ENCODE data around the gene PTGES3.

PTGES3 gene

DNA sequence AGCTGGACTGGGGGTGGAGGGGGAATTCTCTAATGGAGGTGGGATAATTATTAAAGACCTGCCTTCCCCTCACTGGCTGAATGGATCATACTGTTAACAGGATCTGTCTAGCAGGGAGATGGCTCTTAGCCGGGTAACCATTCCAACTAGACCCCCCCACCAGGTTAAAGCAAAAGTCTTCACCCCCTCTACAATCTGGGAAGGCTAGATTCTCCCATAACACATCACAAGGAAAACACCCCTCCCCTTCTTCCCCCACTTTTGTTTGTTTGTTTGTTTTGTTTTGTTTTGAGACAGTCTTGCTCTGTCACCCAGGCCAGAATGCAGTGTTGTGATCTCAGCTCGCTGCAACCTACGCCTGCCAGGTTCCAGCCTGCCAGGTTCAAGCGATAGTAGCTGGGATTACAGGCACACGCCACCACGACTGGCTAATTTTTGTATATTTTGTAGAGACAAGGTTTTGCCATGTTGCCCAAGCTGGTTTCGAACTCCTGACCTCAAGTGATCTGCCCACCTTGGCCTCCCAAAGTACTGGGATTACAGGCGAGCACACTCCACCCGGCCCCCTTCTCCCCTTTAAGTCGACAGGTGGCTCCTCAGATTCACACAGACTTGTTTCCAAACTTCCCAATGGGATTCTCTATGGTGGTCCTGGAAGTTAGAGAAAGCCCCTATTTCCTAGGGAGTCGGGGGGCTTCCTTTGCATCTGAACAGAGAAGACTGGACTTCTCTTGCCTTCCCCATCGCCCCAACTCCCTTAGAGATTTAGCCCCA is 54.4 kb downstream of the PTGES3 start:
- Histone ChIP-seq H3K9me3 (ENCODE audit: control insufficient read depth in 1 of 2, low read length in 2 of 2) (no peaks in the 10 kb centered on the region), H3K27ac (ENCODE audit: low read length) (peak overlapping the region; percentile 98), H3K36me3 (ENCODE audit: control insufficient read depth in 1 of 2, insufficient read depth in 2 of 2, low read length in 2 of 2) (peaks cover 11 to 24% of the 10 kb centered on the region in 2 donors), H3K27me3 (ENCODE audit: low read depth, low read length) (no peaks in the 10 kb centered on the region), H3K4me3 (ENCODE audit: low read depth in 1 of 2, low read length in 2 of 2) (peak overlapping the region; percentile 80 to 89), H3K4me1 (ENCODE audit: control insufficient read depth in 1 of 2, insufficient read depth in 2 of 2, low read length in 2 of 2) (peaks cover 28 to 55% of the 10 kb centered on the region in 2 donors)

GRCh38 chr12:56632701-56633467 is 55.2 kb downstream of the PTGES3 start:
- Histone ChIP-seq H3K36me3 (ENCODE audit: control insufficient read depth in 1 of 2, insufficient read depth in 2 of 2, low read length in 2 of 2) (peaks cover 4 to 17% of the 10 kb centered on the region in 2 donors), H3K9me3 (ENCODE audit: control insufficient read depth in 1 of 2, low read length in 2 of 2) (no peaks in the 10 kb centered on the region), H3K27ac (ENCODE audit: low read length) (no peak overlapping the region), H3K4me3 (ENCODE audit: low read depth in 1 of 2, low read length in 2 of 2) (peak overlapping the region; percentile 51 to 80), H3K4me1 (ENCODE audit: control insufficient read depth in 1 of 2, insufficient read depth in 2 of 2, low read length in 2 of 2) (peaks cover 28 to 56% of the 10 kb centered on the region in 2 donors), H3K27me3 (ENCODE audit: low read depth, low read length) (no peaks in the 10 kb centered on the region)

DNA sequence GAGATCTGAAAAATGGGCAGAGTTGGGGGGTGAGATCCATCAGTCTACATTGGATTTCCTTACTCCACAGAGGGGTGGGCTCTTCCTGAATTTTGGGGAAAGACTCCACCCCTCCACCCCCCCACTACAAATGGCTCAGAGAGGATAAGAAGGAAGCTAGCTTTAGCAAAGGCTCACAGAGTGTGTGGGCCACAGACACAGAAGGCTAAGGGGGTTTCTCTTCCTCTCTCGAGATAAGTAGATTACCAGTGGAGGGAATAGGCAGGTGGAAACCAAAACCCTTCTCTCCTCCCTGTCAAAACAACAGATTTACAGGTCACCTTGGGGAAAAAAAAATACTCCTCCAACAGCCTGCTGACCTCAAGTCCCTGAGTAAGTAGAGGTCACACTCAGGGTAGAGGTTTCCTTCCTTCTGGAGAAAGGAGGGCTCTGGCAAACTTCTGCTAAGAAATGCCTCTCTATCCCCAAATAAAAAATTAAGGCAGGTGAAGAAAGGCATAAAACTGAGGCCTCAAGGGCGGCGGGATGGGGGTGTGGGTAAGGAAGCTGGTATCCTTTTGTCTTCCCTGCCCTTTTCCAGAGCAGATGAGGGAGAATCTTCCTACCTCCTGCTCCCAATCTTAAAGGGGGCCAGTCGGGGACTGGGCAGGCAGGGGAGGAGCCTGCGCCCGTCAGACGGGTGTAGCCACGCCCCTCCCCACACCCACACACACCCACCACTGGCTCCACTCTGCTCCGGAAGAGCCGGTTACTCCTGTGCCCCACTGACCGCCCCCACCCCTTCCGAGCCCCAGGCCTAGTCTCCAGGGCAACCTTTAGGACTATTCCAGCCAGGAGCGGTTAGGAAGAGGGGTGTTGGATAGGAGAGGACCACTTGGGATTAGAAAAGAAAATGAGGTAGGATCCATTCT is 56.0 kb downstream of the PTGES3 start:
- Histone ChIP-seq H3K9me3 (ENCODE audit: control insufficient read depth in 1 of 2, low read length in 2 of 2) (no peaks in the 10 kb centered on the region), H3K36me3 (ENCODE audit: control insufficient read depth in 1 of 2, insufficient read depth in 2 of 2, low read length in 2 of 2) (peaks cover 0 to 14% of the 10 kb centered on the region in 2 donors), H3K27me3 (ENCODE audit: low read depth, low read length) (no peaks in the 10 kb centered on the region), H3K4me1 (ENCODE audit: control insufficient read depth in 1 of 2, insufficient read depth in 2 of 2, low read length in 2 of 2) (peaks cover 22 to 56% of the 10 kb centered on the region in 2 donors), H3K4me3 (ENCODE audit: low read depth in 1 of 2, low read length in 2 of 2) (peak overlapping the region; percentile 51 to 80), H3K27ac (ENCODE audit: low read length) (peak overlapping the region; percentile 34)

GRCh38 chr12:56630180-56630632 is 57.9 kb downstream of the PTGES3 start, which contains the start of gene BAZ2A:
TSS of gene BAZ2A (minus strand) at chr12:56630326. CDS start at chr12:56617530, 12,796 bp downstream.
- no peaks in the 10 kb centered on the region for H3K27me3 ChIP-seq (ENCODE audit: low read depth, low read length)
- H3K4me3 ChIP-seq (ENCODE audit: low read depth in 1 of 2, low read length in 2 of 2), result peak within 1 kb of the TSS; percentile 94 to 97
- peaks cover 22 to 66% of the 10 kb centered on the region in 2 donors for H3K4me1 ChIP-seq (ENCODE audit: control insufficient read depth in 1 of 2, insufficient read depth in 2 of 2, low read length in 2 of 2)
- peaks cover 9 to 13% of the 10 kb centered on the region in 2 donors for H3K36me3 ChIP-seq (ENCODE audit: control insufficient read depth in 1 of 2, insufficient read depth in 2 of 2, low read length in 2 of 2)
- H3K9me3 ChIP-seq (ENCODE audit: control insufficient read depth in 1 of 2, low read length in 2 of 2), result no peaks in the 10 kb centered on the region
- peak within 1 kb of the TSS; percentile 97 for H3K27ac ChIP-seq (ENCODE audit: low read length)

- Histone ChIP-seq H3K9me3 (ENCODE audit: control insufficient read depth in 1 of 2, low read length in 2 of 2) (no peaks in the 10 kb centered on the region), H3K4me1 (ENCODE audit: control insufficient read depth in 1 of 2, insufficient read depth in 2 of 2, low read length in 2 of 2) (peaks cover 22 to 70% of the 10 kb centered on the region in 2 donors), H3K36me3 (ENCODE audit: control insufficient read depth in 1 of 2, insufficient read depth in 2 of 2, low read length in 2 of 2) (peaks cover 9 to 13% of the 10 kb centered on the region in 2 donors), H3K4me3 (ENCODE audit: low read depth in 1 of 2, low read length in 2 of 2) (peak overlapping the region; percentile 94 to 97), H3K27ac (ENCODE audit: low read length) (peak overlapping the region; percentile 97), H3K27me3 (ENCODE audit: low read depth, low read length) (no peaks in the 10 kb centered on the region)
Measured at GRCh38 chr12:56629459-56630179, 58.5 kb downstream of the PTGES3 start.

DNA sequence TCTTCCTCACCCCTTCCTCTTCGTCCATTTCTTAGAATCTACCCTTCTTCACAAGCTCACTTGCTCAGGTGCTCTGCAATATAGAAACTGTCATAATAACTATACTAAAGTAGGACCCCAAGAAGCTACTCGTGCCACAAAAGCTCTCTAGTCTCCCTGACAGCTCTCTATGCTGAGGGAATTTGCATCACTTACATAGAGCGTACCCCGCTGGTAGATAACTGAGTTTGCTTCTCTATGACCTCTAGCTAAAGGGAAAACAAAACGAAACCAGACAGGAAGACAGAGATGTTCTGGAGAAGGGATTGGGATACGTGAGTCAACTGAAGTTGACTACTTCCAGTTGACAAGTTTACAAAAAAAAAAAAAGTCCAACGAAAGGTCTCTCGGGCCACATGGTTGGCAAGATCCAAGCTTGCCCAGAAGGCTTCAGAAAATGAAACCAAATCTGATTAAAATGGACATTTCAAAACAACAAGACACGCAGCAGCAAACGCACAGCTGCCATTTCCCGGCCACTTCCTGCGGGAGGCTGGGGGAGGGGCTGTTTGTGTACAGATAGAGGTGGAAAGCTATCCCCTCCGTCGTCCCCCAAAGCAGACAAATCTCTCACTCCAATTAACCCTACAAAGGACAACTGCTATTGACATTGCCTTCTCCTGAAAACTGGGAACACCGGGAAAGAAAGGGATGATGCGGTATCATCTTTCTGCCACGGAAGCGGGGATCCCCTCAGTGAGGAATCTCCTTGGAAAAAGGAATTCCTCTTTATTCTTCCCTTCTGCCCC is 59.2 kb downstream of the PTGES3 start:
- Histone ChIP-seq H3K36me3 (ENCODE audit: control insufficient read depth in 1 of 2, insufficient read depth in 2 of 2, low read length in 2 of 2) (peaks cover 9 to 13% of the 10 kb centered on the region in 2 donors), H3K27ac (ENCODE audit: low read length) (peak overlapping the region; percentile 97), H3K9me3 (ENCODE audit: control insufficient read depth in 1 of 2, low read length in 2 of 2) (no peaks in the 10 kb centered on the region), H3K27me3 (ENCODE audit: low read depth, low read length) (no peaks in the 10 kb centered on the region), H3K4me1 (ENCODE audit: control insufficient read depth in 1 of 2, insufficient read depth in 2 of 2, low read length in 2 of 2) (peaks cover 22 to 71% of the 10 kb centered on the region in 2 donors), H3K4me3 (ENCODE audit: low read depth in 1 of 2, low read length in 2 of 2) (peak overlapping the region; percentile 94 to 97)

DNA sequence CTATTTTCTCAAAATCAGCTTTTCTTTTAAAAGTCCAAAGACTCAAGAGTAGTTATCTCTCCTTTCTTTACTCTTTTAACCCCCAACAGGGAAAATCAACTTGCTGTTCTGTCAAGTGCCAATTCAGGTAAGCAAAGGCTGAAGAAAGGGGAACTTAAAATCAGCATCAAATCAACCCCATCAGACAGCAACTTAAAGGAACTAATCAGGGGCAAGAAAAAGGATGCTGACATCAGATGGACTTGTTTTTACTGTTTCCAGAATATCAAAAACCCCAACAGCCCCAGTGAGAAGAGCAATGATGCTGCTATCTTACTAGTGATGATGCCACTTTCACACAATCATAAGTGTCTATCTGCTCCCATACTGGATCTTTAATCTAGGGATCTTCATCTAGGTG is 61.4 kb downstream of the PTGES3 start:
- H3K27ac ChIP-seq (ENCODE audit: low read length), result peak overlapping the region; percentile 25
- H3K27me3 ChIP-seq (ENCODE audit: low read depth, low read length), result no peaks in the 10 kb centered on the region
- H3K4me1 ChIP-seq (ENCODE audit: control insufficient read depth in 1 of 2, insufficient read depth in 2 of 2, low read length in 2 of 2), result peaks cover 4 to 65% of the 10 kb centered on the region in 2 donors
- no peak overlapping the region for H3K4me3 ChIP-seq (ENCODE audit: low read depth in 1 of 2, low read length in 2 of 2)
- no peaks in the 10 kb centered on the region for H3K9me3 ChIP-seq (ENCODE audit: control insufficient read depth in 1 of 2, low read length in 2 of 2)
- H3K36me3 ChIP-seq (ENCODE audit: control insufficient read depth in 1 of 2, insufficient read depth in 2 of 2, low read length in 2 of 2), result peaks cover 9 to 13% of the 10 kb centered on the region in 2 donors

GRCh38 chr12:56622535-56622934 is 65.5 kb downstream of the PTGES3 start:
- H3K9me3 ChIP-seq (ENCODE audit: control insufficient read depth in 1 of 2, low read length in 2 of 2), result no peaks in the 10 kb centered on the region
- H3K4me1 ChIP-seq (ENCODE audit: control insufficient read depth in 1 of 2, insufficient read depth in 2 of 2, low read length in 2 of 2), result peaks cover 0 to 49% of the 10 kb centered on the region in 2 donors
- peaks cover 10 to 19% of the 10 kb centered on the region in 2 donors for H3K36me3 ChIP-seq (ENCODE audit: control insufficient read depth in 1 of 2, insufficient read depth in 2 of 2, low read length in 2 of 2)
- no peaks in the 10 kb centered on the region for H3K27me3 ChIP-seq (ENCODE audit: low read depth, low read length)
- no peak overlapping the region for H3K4me3 ChIP-seq (ENCODE audit: low read depth in 1 of 2, low read length in 2 of 2)
- H3K27ac ChIP-seq (ENCODE audit: low read length), result no peak overlapping the region

GRCh38 chr12:56616925-56617324 is 71.2 kb downstream of the PTGES3 start:
- Histone ChIP-seq H3K36me3 (ENCODE audit: control insufficient read depth in 1 of 2, insufficient read depth in 2 of 2, low read length in 2 of 2) (peaks cover 60 to 61% of the 10 kb centered on the region in 2 donors), H3K4me3 (ENCODE audit: low read depth in 1 of 2, low read length in 2 of 2) (no peak overlapping the region), H3K9me3 (ENCODE audit: control insufficient read depth in 1 of 2, low read length in 2 of 2) (no peaks in the 10 kb centered on the region), H3K4me1 (ENCODE audit: control insufficient read depth in 1 of 2, insufficient read depth in 2 of 2, low read length in 2 of 2) (peaks cover 0 to 8% of the 10 kb centered on the region in 2 donors), H3K27me3 (ENCODE audit: low read depth, low read length) (no peaks in the 10 kb centered on the region), H3K27ac (ENCODE audit: low read length) (no peak overlapping the region)

- H3K4me1 ChIP-seq (ENCODE audit: control insufficient read depth in 1 of 2, insufficient read depth in 2 of 2, low read length in 2 of 2), result peaks cover 0 to 8% of the 10 kb centered on the region in 2 donors
- no peaks in the 10 kb centered on the region for H3K9me3 ChIP-seq (ENCODE audit: control insufficient read depth in 1 of 2, low read length in 2 of 2)
- H3K27ac ChIP-seq (ENCODE audit: low read length), result no peak overlapping the region
- H3K4me3 ChIP-seq (ENCODE audit: low read depth in 1 of 2, low read length in 2 of 2), result no peak overlapping the region
- no peaks in the 10 kb centered on the region for H3K27me3 ChIP-seq (ENCODE audit: low read depth, low read length)
- H3K36me3 ChIP-seq (ENCODE audit: control insufficient read depth in 1 of 2, insufficient read depth in 2 of 2, low read length in 2 of 2), result peaks cover 66 to 68% of the 10 kb centered on the region in 2 donors
Measured at GRCh38 chr12:56616244-56616643, 71.8 kb downstream of the PTGES3 start.
